ENCODE measurements around the gene SBNO1.
A peak's percentile ranks its signal among the peaks of the same experiment; 100 is the strongest.

The SBNO1 gene

GRCh38 chr12:123268850-123269249 lies 95.8 kb downstream of the SBNO1 start:
- H3K27ac ChIP-seq = no peak overlapping the region
- DNase-seq = no peak
- in situ Hi-C loops (cut with HindIII; ENCODE audit: low pct_ligation_motif_present, low sequenced_read_pairs) = no loop called here
- TF ChIP-seq, protein P1, sequence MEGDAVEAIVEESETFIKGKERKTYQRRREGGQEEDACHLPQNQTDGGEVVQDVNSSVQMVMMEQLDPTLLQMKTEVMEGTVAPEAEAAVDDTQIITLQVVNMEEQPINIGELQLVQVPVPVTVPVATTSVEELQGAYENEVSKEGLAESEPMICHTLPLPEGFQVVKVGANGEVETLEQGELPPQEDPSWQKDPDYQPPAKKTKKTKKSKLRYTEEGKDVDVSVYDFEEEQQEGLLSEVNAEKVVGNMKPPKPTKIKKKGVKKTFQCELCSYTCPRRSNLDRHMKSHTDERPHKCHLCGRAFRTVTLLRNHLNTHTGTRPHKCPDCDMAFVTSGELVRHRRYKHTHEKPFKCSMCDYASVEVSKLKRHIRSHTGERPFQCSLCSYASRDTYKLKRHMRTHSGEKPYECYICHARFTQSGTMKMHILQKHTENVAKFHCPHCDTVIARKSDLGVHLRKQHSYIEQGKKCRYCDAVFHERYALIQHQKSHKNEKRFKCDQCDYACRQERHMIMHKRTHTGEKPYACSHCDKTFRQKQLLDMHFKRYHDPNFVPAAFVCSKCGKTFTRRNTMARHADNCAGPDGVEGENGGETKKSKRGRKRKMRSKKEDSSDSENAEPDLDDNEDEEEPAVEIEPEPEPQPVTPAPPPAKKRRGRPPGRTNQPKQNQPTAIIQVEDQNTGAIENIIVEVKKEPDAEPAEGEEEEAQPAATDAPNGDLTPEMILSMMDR (IDR thresholded peaks at IDR 0.05; ENCODE audit: low read depth, low read length, missing control alignments) = no peak
- no peaks in the 10 kb centered on the region for H3K27me3 ChIP-seq (replicated peaks)
- peak overlapping the region; percentile 81 for H3K4me3 ChIP-seq (ENCODE audit: low read depth, low read length)
- peaks cover 21% of the 10 kb centered on the region for H3K36me3 ChIP-seq (replicated peaks)

- TF ChIP-seq, protein P1 (IDR thresholded peaks at IDR 0.05; ENCODE audit: low read depth, low read length, missing control alignments) = no peak
- Histone ChIP-seq H3K36me3 (replicated peaks) (peaks cover 27% of the 10 kb centered on the region), H3K4me3 (ENCODE audit: low read depth, low read length) (no peak overlapping the region), H3K27ac (no peak overlapping the region), H3K27me3 (replicated peaks) (no peaks in the 10 kb centered on the region)
- in situ Hi-C loops (cut with HindIII; ENCODE audit: low pct_ligation_motif_present, low sequenced_read_pairs) = no loop called here
- DNase-seq = no peak
Observed at GRCh38 chr12:123267991-123268843, 96.4 kb downstream of the SBNO1 start.

GRCh38 chr12:123267335-123267920 lies 97.2 kb downstream of the SBNO1 start:
- H3K36me3 ChIP-seq (replicated peaks) = peaks cover 33% of the 10 kb centered on the region
- H3K27ac ChIP-seq = no peak overlapping the region
- no peak for DNase-seq
- no peaks in the 10 kb centered on the region for H3K27me3 ChIP-seq (replicated peaks)
- in situ Hi-C loops (cut with HindIII; ENCODE audit: low pct_ligation_motif_present, low sequenced_read_pairs) = no loop called here
- H3K4me3 ChIP-seq (ENCODE audit: low read depth, low read length) = no peak overlapping the region
- TF ChIP-seq, protein P1 (IDR thresholded peaks at IDR 0.05; ENCODE audit: low read depth, low read length, missing control alignments) = no peak

DNA sequence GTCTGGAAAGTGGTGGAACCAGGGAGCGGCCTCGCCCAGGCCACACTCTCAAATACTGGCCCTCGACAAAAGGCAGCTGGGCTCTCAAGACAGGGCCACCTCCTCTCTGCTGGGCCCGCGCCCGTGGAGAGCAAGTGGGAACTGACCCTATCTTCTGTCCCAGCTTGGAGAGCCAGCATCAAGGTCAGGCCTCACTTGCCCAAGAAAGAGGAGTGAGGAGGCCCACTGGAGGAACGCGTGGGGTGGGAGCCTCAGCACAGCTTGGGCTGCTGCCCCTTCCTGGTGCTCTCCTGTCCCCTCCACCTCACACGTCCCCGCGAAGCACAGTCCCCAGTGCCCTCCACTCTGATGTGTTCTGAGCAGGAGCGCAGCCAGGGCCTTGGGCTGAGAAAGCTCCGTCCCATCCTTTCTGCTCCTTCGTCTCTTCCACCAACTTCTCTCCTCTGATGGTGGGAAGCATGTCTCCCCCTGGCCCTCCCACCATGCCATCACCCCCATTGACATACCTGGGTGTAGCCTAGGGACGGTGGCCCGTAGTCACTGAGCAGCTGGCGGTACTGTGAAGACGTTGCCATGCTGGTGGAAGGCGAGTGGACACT lies 97.9 kb downstream of the SBNO1 start:
- H3K27ac ChIP-seq = no peak overlapping the region
- peaks cover 38% of the 10 kb centered on the region for H3K36me3 ChIP-seq (replicated peaks)
- in situ Hi-C loops (cut with HindIII; ENCODE audit: low pct_ligation_motif_present, low sequenced_read_pairs) = no loop called here
- H3K4me3 ChIP-seq (ENCODE audit: low read depth, low read length) = no peak overlapping the region
- no peaks in the 10 kb centered on the region for H3K27me3 ChIP-seq (replicated peaks)
- TF ChIP-seq, protein P1 (IDR thresholded peaks at IDR 0.05; ENCODE audit: low read depth, low read length, missing control alignments) = no peak
- no peak for DNase-seq

GRCh38 chr12:123265851-123266678 lies 98.6 kb downstream of the SBNO1 start:
- in situ Hi-C loops (cut with HindIII; ENCODE audit: low pct_ligation_motif_present, low sequenced_read_pairs) = no loop called here
- H3K27ac ChIP-seq = no peak overlapping the region
- no peak for DNase-seq
- H3K4me3 ChIP-seq (ENCODE audit: low read depth, low read length) = no peak overlapping the region
- TF ChIP-seq, protein P1 (IDR thresholded peaks at IDR 0.05; ENCODE audit: low read depth, low read length, missing control alignments) = no peak
- peaks cover 45% of the 10 kb centered on the region for H3K36me3 ChIP-seq (replicated peaks)
- no peaks in the 10 kb centered on the region for H3K27me3 ChIP-seq (replicated peaks)

Measured in brain microvascular endothelial cell (primary cell).